Esophagus squamous epithelium (tissue), 5 donors: ENCODE results near the gene DUSP22. TPM values are rescaled to one million over a fixed set of nuclear protein-coding genes. Genes with fewer than 3 reads are reported as not detected.

Experiments
- DNase-seq: peaks from one replicate; lab custom pipeline; 2025; lab: John Stamatoyannopoulos, UW
- H3K27ac ChIP-seq, 4 donors: fragments of 200-600 bp; sonication (generic); one replicate each; pipeline ENCODE4 v1.5.1; 2016 to 2019; ENCODE audit warnings: mild to moderate bottlenecking in 1 of 4
- H3K27me3 ChIP-seq, 4 donors: fragments of 200-600 bp; sonication (generic); 1 replicate in 3 of 4; 2 replicates in 1 of 4; pipeline versions ENCODE4 v1.5.1 to v1.6.0; 2017 to 2021; ENCODE audit warnings: antibody characterized with exemption in 1 of 4
- H3K36me3 ChIP-seq, 3 donors: fragments of 200-600 bp; sonication (generic); one replicate each; pipeline ENCODE4 v1.5.1; 2016 to 2019
- H3K4me1 ChIP-seq, 3 donors: fragments of 200-600 bp; sonication (generic); one replicate each; pipeline ENCODE4 v1.5.1; 2017 to 2019
- H3K4me3 ChIP-seq, 4 donors: fragments of 200-600 bp; sonication (generic); 1 replicate in 3 of 4; 2 replicates in 1 of 4; pipeline ENCODE4 v1.5.1; 2016 to 2019; ENCODE audit warnings: mild to moderate bottlenecking in 2 of 4, moderate library complexity in 1 of 4
- H3K9me3 ChIP-seq, 3 donors: fragments of 200-600 bp; sonication (generic); one replicate each; pipeline ENCODE4 v1.5.1; 2016 to 2019
- CTCF ChIP-seq, 6 experiments: fragments of 450-650 bp in 4 of 6; fragments of 200-600 bp in 2 of 6; sonication (generic) in 2 of 6; IDR thresholded peaks; one replicate each; pipeline ENCODE4 v1.5.1; 2016 to 2019; ENCODE audit warnings: antibody characterized with exemption in 6 of 6, mild to moderate bottlenecking in 4 of 6, moderate library complexity in 4 of 6
- POLR2A ChIP-seq, 4 donors: fragments of 450-650 bp; IDR thresholded peaks; one replicate each; pipeline ENCODE4 v1.6.1; 2017; ENCODE audit warnings: antibody characterized with exemption in 4 of 4, mild to moderate bottlenecking in 4 of 4, moderate library complexity in 3 of 4
- WGBS, 2 donors: methylation state at CpG; one replicate each; pipeline ENCODE4 v1.1.5; 2018; 5-methylcytosine and 5-hydroxymethylcytosine counted together
- intact Hi-C: fragments of 100-400 bp; cut with DNase I; formaldehyde crosslinking; loops from one replicate; pipeline ENCODE4 v1.15.0; 2022
- total RNA-seq, 4 donors: library from RNA; depleted of rRNA; stranded (reverse); fragments of >200 nt; gene quantifications; one replicate each; pipeline ENCODE4 v1.1.0, GENCODE V29; 2016
- donor health status: DM: yes; HTN: yes; CAD: no.

The DUSP22 gene
- total RNA-seq, 4 donors from 2014 or later: 34.2 to 54.6 (median 45.2) TPM

- peak overlapping the region in 3 of 4 donors; percentile 4 to 51 (median 10) for H3K27ac ChIP-seq
- no peak for TF ChIP-seq POLR2A (IDR thresholded peaks at IDR 0.05)
- TF ChIP-seq CTCF (IDR thresholded peaks at IDR 0.05): no peak
These were observed 28.3 kb downstream of the DUSP22 start for GRCh38 chr6:320351-321157.

GRCh38 chr6:321158-321438, 28.8 kb downstream of the DUSP22 start:
- intact Hi-C loops: no loop called here
- H3K27ac ChIP-seq: peak overlapping the region in 2 of 4 donors; percentile 17 to 51
- peaks cover 20 to 66% (median 22%) of the 10 kb centered on the region in 3 donors for H3K4me1 ChIP-seq
- H3K27me3 ChIP-seq: no peaks in the 10 kb centered on the region
- H3K9me3 ChIP-seq: no peaks in the 10 kb centered on the region
- DNase-seq: no peak
- TF ChIP-seq CTCF (IDR thresholded peaks at IDR 0.05) (no peak), POLR2A (IDR thresholded peaks at IDR 0.05) (no peak)
- H3K4me3 ChIP-seq: no peak overlapping the region
- H3K36me3 ChIP-seq: peaks cover 0 to 1% (median 0%) of the 10 kb centered on the region in 3 donors
- 48 to 52% methylated on average over 1 of the region's 1 CpG for WGBS, 2 donors

More at GRCh38 chr6:320351-321157, 28.3 kb downstream of the DUSP22 start:
- Histone ChIP-seq H3K4me3 (no peak overlapping the region), H3K36me3 (no peaks in the 10 kb centered on the region), H3K4me1 (peaks cover 20 to 66% (median 22%) of the 10 kb centered on the region in 3 donors), H3K9me3 (no peaks in the 10 kb centered on the region), H3K27me3 (no peaks in the 10 kb centered on the region)
- DNase-seq: no peak
- intact Hi-C loops: no loop called here
- WGBS, 2 donors: 82 to 90% methylated on average over 13 of the region's 13 CpGs

GRCh38 chr6:321536-322258, 29.4 kb downstream of the DUSP22 start:
- no peaks in the 10 kb centered on the region for H3K27me3 ChIP-seq
- TF ChIP-seq POLR2A (IDR thresholded peaks at IDR 0.05) (no peak), CTCF (IDR thresholded peaks at IDR 0.05) (no peak)
- peak overlapping the region in 2 of 4 donors; percentile 17 to 33 for H3K27ac ChIP-seq
- peaks cover 0 to 7% (median 0%) of the 10 kb centered on the region in 3 donors for H3K36me3 ChIP-seq
- H3K4me3 ChIP-seq: no peak overlapping the region
- intact Hi-C loops: no loop called here
- no peak for DNase-seq
- H3K9me3 ChIP-seq: no peaks in the 10 kb centered on the region
- WGBS, 2 donors: 63 to 64% methylated on average over 3 of the region's 3 CpGs
- H3K4me1 ChIP-seq: peaks cover 20 to 66% (median 22%) of the 10 kb centered on the region in 3 donors

GRCh38 chr6:322259-322930, 30.1 kb downstream of the DUSP22 start:
- no peak for TF ChIP-seq POLR2A (IDR thresholded peaks at IDR 0.05)
- peak in 1 of 6 experiments; percentile 11 for TF ChIP-seq CTCF (IDR thresholded peaks at IDR 0.05)
- H3K36me3 ChIP-seq: peaks cover 0 to 14% (median 0%) of the 10 kb centered on the region in 3 donors
- H3K27me3 ChIP-seq: no peaks in the 10 kb centered on the region
- no peak for DNase-seq
- no peak overlapping the region for H3K27ac ChIP-seq
- WGBS, 2 donors: 77 to 79% methylated on average over 13 of the region's 14 CpGs
- intact Hi-C loops: no loop called here
- no peaks in the 10 kb centered on the region for H3K9me3 ChIP-seq
- H3K4me3 ChIP-seq: no peak overlapping the region
- peaks cover 18 to 65% (median 20%) of the 10 kb centered on the region in 3 donors for H3K4me1 ChIP-seq
